SK-N-SH (cell line): ENCODE data around the gene WDR45. TPM values are rescaled to one million over a fixed set of nuclear protein-coding genes. Genes with fewer than 3 reads are reported as not detected.

Experiments
- CTCF ChIA-PET: fragments of 300-600, 350-600 bp; formaldehyde crosslinking; extraction: SDS; loops from one replicate; lab custom pipeline; 2021; lab: Yijun Ruan, JAX
- POLR2A ChIA-PET: fragments of 350-600 bp; sonication (Branson Sonifier 250); formaldehyde crosslinking; extraction: SDS; loops from one replicate; lab custom pipeline; 2020; ENCODE audit warnings: antibody characterized with exemption, inconsistent platforms; lab: Yijun Ruan, JAX
- DNase-seq: peaks from one replicate; pipeline ENCODE4 v3.0.0; 2012
- H2AFZ ChIP-seq: fragments of 200-600 bp; sonication (generic); 2 replicates; pipeline ENCODE4 v1.8.1; 2016; ENCODE audit warnings: antibody characterized with exemption, mild to moderate bottlenecking, low read depth
- H3F3A ChIP-seq: fragments of 200-600 bp; sonication (generic); replicated peaks from 2 replicates; pipeline ENCODE3; 2016; ENCODE audit warnings: antibody characterized with exemption, mild to moderate bottlenecking; ENCODE audit not compliant: insufficient read depth
- H3K27ac ChIP-seq, 2 experiments: fragments of 200-500 bp in 1 of 2; fragments of 200-600 bp in 1 of 2; sonication (Bioruptor generic) in 1 of 2; sonication (generic), shearing (Covaris generic) in 1 of 2; 2 replicates each; pipeline versions ENCODE4 v1.5.1 to v1.6.1; 2014 to 2016; ENCODE audit warnings: low read depth in 2 of 2, inconsistent platforms in 1 of 2, low read length in 1 of 2, mild to moderate bottlenecking in 1 of 2, mixed read lengths in 1 of 2
- H3K27me3 ChIP-seq: fragments of 200-600 bp; sonication (generic), shearing (Covaris generic); 2 replicates; pipeline ENCODE4 v1.6.1; 2016; ENCODE audit warnings: mixed run types; ENCODE audit not compliant: insufficient read depth
- H3K36me3 ChIP-seq, 2 experiments: fragments of 200-500 bp in 1 of 2; fragments of 200-600 bp in 1 of 2; sonication (Bioruptor generic) in 1 of 2; sonication (generic) in 1 of 2; replicated peaks in 1 of 2; 2 replicates each; pipeline versions ENCODE3 to v1.5.1; 2014 to 2016; ENCODE audit warnings: low read length in 1 of 2, mild to moderate bottlenecking in 1 of 2; ENCODE audit not compliant: insufficient read depth in 2 of 2, control insufficient read depth in 1 of 2
- H3K4me1 ChIP-seq, 2 experiments: fragments of 200-500 bp in 1 of 2; fragments of 200-600 bp in 1 of 2; sonication (Bioruptor generic) in 1 of 2; sonication (generic), shearing (Covaris generic) in 1 of 2; 2 replicates each; pipeline versions ENCODE4 v1.5.1 to v1.6.1; 2014 to 2016; ENCODE audit warnings: low read depth in 1 of 2, low read length in 1 of 2, mixed run types in 1 of 2; ENCODE audit not compliant: insufficient read depth in 2 of 2, control insufficient read depth in 1 of 2
- H3K4me2 ChIP-seq: fragments of 200-600 bp; sonication (generic), shearing (Covaris generic); 2 replicates; pipeline ENCODE4 v1.6.1; 2017; ENCODE audit warnings: mixed run types
- H3K4me3 ChIP-seq, 2 experiments: fragments of 200-500 bp in 1 of 2; fragments of 200-600 bp in 1 of 2; sonication (Bioruptor generic) in 1 of 2; sonication (generic), shearing (Covaris generic) in 1 of 2; 2 replicates each; pipeline versions ENCODE4 v1.5.1 to v1.8.1; 2014 to 2016; ENCODE audit warnings: low read depth in 2 of 2, inconsistent platforms in 1 of 2, low read length in 1 of 2, mild to moderate bottlenecking in 1 of 2, mixed read lengths in 1 of 2, moderate library complexity in 1 of 2
- H3K79me2 ChIP-seq: fragments of 200-600 bp; sonication (generic); 2 replicates; pipeline ENCODE4 v1.8.1; 2017; ENCODE audit warnings: mild to moderate bottlenecking; ENCODE audit not compliant: insufficient read depth
- H3K9ac ChIP-seq: fragments of 200-600 bp; sonication (generic); 2 replicates; pipeline ENCODE4 v1.6.1; 2017; ENCODE audit warnings: mixed run types
- H3K9me2 ChIP-seq: fragments of 200-600 bp; sonication (generic); 2 replicates; pipeline ENCODE4 v1.6.1; 2017; ENCODE audit warnings: mixed run types
- H3K9me3 ChIP-seq: fragments of 200-600 bp; sonication (generic); 2 replicates; pipeline ENCODE4 v1.6.1; 2017; ENCODE audit warnings: mixed run types, mild to moderate bottlenecking, moderate library complexity
- H4K20me1 ChIP-seq: fragments of 200-600 bp; sonication (generic); 2 replicates; pipeline ENCODE4 v1.6.1; 2017; ENCODE audit warnings: mild to moderate bottlenecking, mixed run types; ENCODE audit not compliant: insufficient read depth
- ELF1 ChIP-seq: IDR thresholded peaks from 2 replicates; pipeline ENCODE4 v1.4.0; 2012
- EP300 ChIP-seq, 2 experiments: IDR thresholded peaks; 2 replicates each; pipeline versions ENCODE4 v1.4.0 to v1.6.1; 2012; ENCODE audit warnings: borderline replicate concordance in 1 of 2, low read depth in 1 of 2, low read length in 1 of 2
- FOXM1 ChIP-seq: IDR thresholded peaks from 2 replicates; pipeline ENCODE4 v1.4.0; 2012; ENCODE audit warnings: low read depth, mild to moderate bottlenecking
- MAX ChIP-seq: IDR thresholded peaks from 2 replicates; pipeline ENCODE4 v1.4.0; 2012; ENCODE audit warnings: low read depth
- MXI1 ChIP-seq: IDR thresholded peaks from 2 replicates; pipeline ENCODE4 v1.6.1; 2012; ENCODE audit warnings: mild to moderate bottlenecking, low read depth, low read length, improper control_type of control experiment
- NRF1 ChIP-seq: IDR thresholded peaks from 2 replicates; pipeline ENCODE4 v1.6.1; 2012; ENCODE audit warnings: low read depth, mild to moderate bottlenecking, low read length
- POLR2AphosphoS5 ChIP-seq: IDR thresholded peaks from 2 replicates; pipeline ENCODE4 v1.6.1; 2012; ENCODE audit warnings: low read depth, low read length
- RAD21 ChIP-seq: IDR thresholded peaks from 2 replicates; pipeline ENCODE4 v1.6.1; 2012; ENCODE audit warnings: mild to moderate bottlenecking, low read length
- RFX5 ChIP-seq: IDR thresholded peaks from 2 replicates; pipeline ENCODE4 v1.6.1; 2012; ENCODE audit warnings: mild to moderate bottlenecking, improper control_type of control experiment, low read length
- SIN3A ChIP-seq: IDR thresholded peaks from 2 replicates; pipeline ENCODE4 v1.6.1; 2012; ENCODE audit warnings: low read depth, mild to moderate bottlenecking, low read length, moderate library complexity, borderline replicate concordance
- SMC3 ChIP-seq: IDR thresholded peaks from 2 replicates; pipeline ENCODE4 v1.6.1; 2012; ENCODE audit warnings: low read depth, low read length, improper control_type of control experiment
- TEAD4 ChIP-seq: IDR thresholded peaks from 2 replicates; pipeline ENCODE4 v1.4.0; 2012; ENCODE audit warnings: mild to moderate bottlenecking, borderline replicate concordance; ENCODE audit not compliant: insufficient read depth
- USF1 ChIP-seq: IDR thresholded peaks from 2 replicates; pipeline ENCODE4 v1.4.0; 2012; ENCODE audit warnings: low read depth, borderline replicate concordance
- WGBS: methylation state at CpG from one replicate; pipeline ENCODE4 v1.1.6; 2017; ENCODE audit warnings: low lambda C conversion rate; 5-methylcytosine and 5-hydroxymethylcytosine counted together
- polyA plus RNA-seq, 3 experiments: library from polyadenylated mRNA; depleted of rRNA; stranded (reverse); fragments of >200 nt; gene quantifications; 2 replicates each; pipeline ENCODE4 v1.2.3, GENCODE V29; 2012
- TF ChIP-seq, protein P1 (sequence below): IDR thresholded peaks from 2 replicates; pipeline ENCODE4; 2012

The WDR45 gene
- polyA plus RNA-seq, 1 of the 3 experiments (the other 2 are of a cell fraction) = 108 TPM

GRCh38 chrX:49100704-49101628, 21.3 kb upstream of the WDR45 start:
- peak; percentile 96 for DNase-seq
- CTCF ChIA-PET = no interaction called here
- TF ChIP-seq POLR2AphosphoS5 (peak; percentile 57; the same call in 1 of the 2 replicates), TEAD4 (no peak), ELF1 (peak; percentile 54), SIN3A (0 out of 2 replicates have a peak, but pooled peaks have one; percentile 11), MXI1 (peak; percentile 65), RAD21 (no peak), SMC3 (no peak), MAX (peak; percentile 60; the same call in 1 of the 2 replicates), USF1 (no peak), NRF1 (peak; percentile 84), RFX5 (peak; percentile 66; the same call in 1 of the 2 replicates)
- TF ChIP-seq, protein P1, sequence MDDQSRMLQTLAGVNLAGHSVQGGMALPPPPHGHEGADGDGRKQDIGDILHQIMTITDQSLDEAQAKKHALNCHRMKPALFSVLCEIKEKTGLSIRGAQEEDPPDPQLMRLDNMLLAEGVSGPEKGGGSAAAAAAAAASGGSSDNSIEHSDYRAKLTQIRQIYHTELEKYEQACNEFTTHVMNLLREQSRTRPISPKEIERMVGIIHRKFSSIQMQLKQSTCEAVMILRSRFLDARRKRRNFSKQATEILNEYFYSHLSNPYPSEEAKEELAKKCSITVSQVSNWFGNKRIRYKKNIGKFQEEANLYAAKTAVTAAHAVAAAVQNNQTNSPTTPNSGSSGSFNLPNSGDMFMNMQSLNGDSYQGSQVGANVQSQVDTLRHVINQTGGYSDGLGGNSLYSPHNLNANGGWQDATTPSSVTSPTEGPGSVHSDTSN = peak; percentile 97
- peaks cover 7% of the 10 kb centered on the region for H3F3A ChIP-seq
- H3K79me2 ChIP-seq = no peaks in the 10 kb centered on the region
- H3K4me2 ChIP-seq = peak overlapping the region; percentile 85
- H4K20me1 ChIP-seq = no peaks in the 10 kb centered on the region
- H3K4me3 ChIP-seq = peak overlapping the region; percentile 53 to 64
- POLR2A ChIA-PET = interaction anchor here (1.0 kb wide), 1 partner anchor 21 kb away, joined by 4 read pairs; the partner anchor contains the start of gene WDR45
- H3K9me2 ChIP-seq = no peaks in the 10 kb centered on the region
- WGBS = 37% methylated on average over 40 of the region's 74 CpGs
- no peaks in the 10 kb centered on the region for H3K27me3 ChIP-seq
- no peaks in the 10 kb centered on the region for H3K36me3 ChIP-seq
- peak overlapping the region; percentile 82; the same call in 1 of the 2 replicates for H2AFZ ChIP-seq
- no peaks in the 10 kb centered on the region; a peak in 1 of 4 replicates for H3K4me1 ChIP-seq
- H3K27ac ChIP-seq = peak overlapping the region; percentile 38 to 44
- H3K9me3 ChIP-seq = no peaks in the 10 kb centered on the region
- peak overlapping the region; percentile 61; the same call in 1 of the 2 replicates for H3K9ac ChIP-seq

- Histone ChIP-seq H3K27ac (no peak overlapping the region), H3K4me2 (no peak overlapping the region), H3K9me3 (no peaks in the 10 kb centered on the region), H3K9me2 (no peaks in the 10 kb centered on the region), H3K36me3 (no peaks in the 10 kb centered on the region), H4K20me1 (no peaks in the 10 kb centered on the region), H3K4me1 (no peaks in the 10 kb centered on the region; a peak in 1 of 4 replicates), H3K9ac (no peak overlapping the region), H3K4me3 (no peak overlapping the region), H3K27me3 (peaks cover 13% of the 10 kb centered on the region; the same call in 1 of the 2 replicates), H3K79me2 (no peaks in the 10 kb centered on the region), H2AFZ (no peak overlapping the region), H3F3A (peaks cover 7% of the 10 kb centered on the region)
- POLR2A ChIA-PET = no interaction called here
- WGBS = 82% methylated on average over 4 of the region's 4 CpGs
- no peak for DNase-seq
- TF ChIP-seq TEAD4 = no peak
- TF ChIP-seq EP300 (IDR thresholded peaks at IDR 0.05; ENCODE audit: borderline replicate concordance in 1 of 2, low read depth in 1 of 2, low read length in 1 of 2) = no peak
- no peak for TF ChIP-seq USF1
- no peak for TF ChIP-seq FOXM1
- CTCF ChIA-PET = no interaction called here
Measured at GRCh38 chrX:49096419-49096818, 16.7 kb upstream of the WDR45 start.
